SK-N-MC (cell line): ENCODE data around the gene DIAPH1.

Experiments
- EZH2 ChIP-seq: fragments of 200-600 bp; sonication (generic); IDR thresholded peaks from one replicate; pipeline ENCODE4 v1.6.1; 2017; ENCODE audit warnings: antibody characterized with exemption
- FOXP2 ChIP-seq: optimal IDR thresholded peaks from 2 replicates; pipeline ENCODE3; 2011; ENCODE audit warnings: mild to moderate bottlenecking, moderate library complexity; ENCODE audit not compliant: insufficient read depth; ENCODE audit errors: extremely low read length, control extremely low read depth
- POLR2AphosphoS5 ChIP-seq: IDR thresholded peaks from 2 replicates; pipeline ENCODE4 v1.6.1; 2012; ENCODE audit warnings: mild to moderate bottlenecking, low read depth, low read length, borderline replicate concordance

- no peak for TF ChIP-seq EZH2
- no peak for TF ChIP-seq POLR2AphosphoS5
- no peak for TF ChIP-seq FOXP2
Measured at GRCh38 chr5:141590127-141590526, 28.7 kb downstream of the DIAPH1 start.
